ENCODE measurements around the gene ZNF107.

Gene ZNF107

DNA sequence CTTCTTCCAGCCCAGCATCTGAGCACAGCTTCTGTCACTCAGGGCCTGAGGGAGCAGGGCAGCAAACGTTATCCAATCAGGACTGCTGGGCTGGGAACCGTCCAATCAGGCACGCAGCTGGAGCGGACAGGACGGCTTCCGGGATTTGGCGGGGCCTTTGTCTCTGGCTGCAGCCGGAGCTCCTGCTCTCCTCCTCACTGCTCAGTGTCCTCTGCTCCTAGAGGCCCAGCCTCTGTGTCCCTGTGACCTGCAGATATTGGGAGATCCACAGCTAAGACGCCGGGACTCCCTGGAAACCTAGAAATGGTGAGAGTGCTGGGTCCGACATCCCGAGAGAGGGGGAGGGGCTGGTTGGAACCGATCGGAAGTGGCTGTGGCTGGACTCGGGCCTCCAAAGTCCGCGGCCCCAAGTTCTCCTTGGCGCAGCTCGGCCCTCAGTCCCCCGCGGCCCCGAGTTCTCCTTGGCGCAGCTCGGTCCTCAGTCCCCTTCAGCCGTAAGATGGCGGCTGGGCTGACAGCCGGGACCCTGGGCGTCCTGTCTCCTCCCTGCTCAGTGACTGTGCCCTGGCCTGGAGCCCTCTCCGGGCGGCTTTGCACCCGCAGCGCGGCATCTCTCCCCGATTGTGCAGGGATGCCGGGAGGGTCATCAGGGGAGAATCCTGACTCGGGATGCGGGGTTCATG lies at the start of gene ZNF107:
TSS of gene ZNF107 (plus strand) at position 154 of the 683 bp plus-strand sequence. CDS start at position 304, 150 bp downstream.
- peak; percentile 90 to 96 for DNase-seq

DNA sequence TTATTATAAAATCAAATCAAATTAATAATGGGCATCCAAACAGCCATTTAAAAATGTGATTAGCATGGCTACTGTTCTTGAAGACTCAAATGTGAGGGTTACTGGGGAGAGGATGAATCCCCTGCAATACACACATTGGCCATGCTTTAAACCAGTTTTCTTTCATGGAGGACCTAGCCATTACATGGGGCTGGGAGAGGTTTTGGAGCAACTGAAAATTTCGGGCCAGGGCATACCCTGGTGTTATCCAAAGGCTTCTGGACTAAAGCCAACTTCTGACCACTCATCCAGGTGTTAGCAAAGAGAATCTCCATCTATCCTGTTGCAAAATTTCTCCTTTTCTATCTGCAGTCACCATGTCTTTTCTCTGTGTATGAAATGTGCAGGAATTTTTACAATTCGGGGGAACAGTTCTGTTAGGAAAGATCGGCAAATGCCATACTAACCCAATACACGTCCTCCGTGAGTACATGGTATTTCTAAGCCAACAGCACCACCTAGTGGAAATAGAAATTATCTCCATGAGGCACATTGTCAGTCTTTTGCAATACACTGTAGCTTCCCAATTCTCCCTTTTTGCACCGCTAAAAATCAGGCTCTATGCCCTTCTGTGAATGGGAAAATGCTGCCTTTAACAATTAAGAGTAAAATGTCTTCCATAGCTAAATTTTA lies 47.0 kb upstream of the ZNF107 start:
- DNase-seq: peak; percentile 1 to 34

DNA sequence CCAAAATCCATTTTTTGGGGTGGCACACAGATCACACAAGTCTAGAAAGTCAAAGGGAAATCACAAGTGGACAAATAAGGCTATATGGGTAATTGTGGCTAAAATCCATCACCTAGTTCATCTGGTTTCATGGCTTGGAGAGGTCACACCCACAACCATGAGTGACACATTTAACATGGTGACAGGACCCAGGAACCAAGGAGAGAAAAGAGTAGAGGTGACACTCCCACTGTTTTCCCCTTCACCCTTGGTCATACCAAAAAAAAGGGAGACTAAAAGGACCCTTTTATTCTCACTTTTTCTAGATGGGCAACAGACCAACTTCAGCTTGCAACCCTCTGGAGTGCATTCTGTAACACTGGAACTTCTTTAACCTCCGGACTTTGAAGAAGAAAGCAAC lies 46.2 kb upstream of the ZNF107 start:
- no peak for DNase-seq

DNA sequence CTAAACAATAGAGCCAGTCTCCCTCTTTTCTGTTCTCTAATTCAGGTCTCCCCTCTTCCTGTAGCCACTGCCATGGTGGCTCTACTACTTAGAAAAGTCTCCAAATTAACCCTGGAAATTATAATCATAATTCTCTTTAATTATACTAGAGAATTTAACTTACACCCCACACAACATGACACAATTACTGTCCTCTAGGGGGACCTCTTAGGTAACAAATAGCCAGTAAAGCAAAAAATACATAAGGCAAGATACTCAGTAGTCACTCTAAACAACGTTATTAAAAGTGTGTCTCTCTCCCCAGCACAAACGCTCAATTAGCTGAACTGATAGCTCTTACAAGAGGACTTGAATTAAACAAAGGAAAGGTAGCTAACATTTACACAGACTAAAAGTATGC lies 44.3 kb upstream of the ZNF107 start:
- no peak for DNase-seq

DNA sequence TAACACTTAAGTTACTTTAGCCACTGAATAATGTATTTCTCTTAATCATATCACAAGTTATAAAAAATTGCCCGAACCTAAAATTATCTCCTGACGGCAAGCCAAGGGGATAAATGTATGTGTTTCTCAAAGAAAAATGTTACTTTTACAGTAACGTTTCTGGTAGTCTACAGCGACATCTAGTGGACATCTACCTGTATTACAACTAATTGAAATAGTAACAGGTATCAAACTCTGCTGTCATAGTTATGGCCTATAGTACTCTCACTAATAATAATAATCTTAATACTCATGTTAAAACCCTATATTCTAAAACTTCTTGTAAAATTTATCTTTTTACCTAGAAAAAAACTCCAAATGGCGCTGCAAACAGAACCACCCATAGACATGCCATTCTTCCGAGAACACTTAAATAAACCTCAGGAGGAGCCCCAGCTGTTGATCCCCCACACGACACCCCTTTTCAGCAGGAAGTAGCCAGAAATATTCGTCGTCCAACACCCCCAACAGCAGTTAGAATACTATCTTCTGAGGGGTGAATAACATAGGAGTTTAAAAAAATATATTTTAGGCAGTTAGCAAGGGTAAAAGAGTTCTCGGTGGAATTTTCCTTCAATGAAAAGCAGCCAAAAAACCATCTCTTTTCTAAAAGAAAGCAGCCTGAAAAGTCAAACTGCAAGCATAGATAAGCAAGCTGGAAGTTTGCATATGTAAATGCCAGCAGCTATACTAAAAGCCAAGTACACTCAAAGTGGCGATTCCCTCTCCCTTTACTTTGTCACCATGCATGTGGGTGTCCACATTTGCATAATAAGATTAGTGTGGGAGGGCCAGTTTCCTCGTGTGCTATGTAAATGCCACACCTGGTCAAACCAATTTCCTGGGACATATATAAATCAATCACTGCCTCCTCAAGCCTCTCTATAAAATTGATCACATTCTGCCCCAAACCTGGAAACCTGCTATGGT lies 40.5 kb upstream of the ZNF107 start:
- DNase-seq: no peak

DNA sequence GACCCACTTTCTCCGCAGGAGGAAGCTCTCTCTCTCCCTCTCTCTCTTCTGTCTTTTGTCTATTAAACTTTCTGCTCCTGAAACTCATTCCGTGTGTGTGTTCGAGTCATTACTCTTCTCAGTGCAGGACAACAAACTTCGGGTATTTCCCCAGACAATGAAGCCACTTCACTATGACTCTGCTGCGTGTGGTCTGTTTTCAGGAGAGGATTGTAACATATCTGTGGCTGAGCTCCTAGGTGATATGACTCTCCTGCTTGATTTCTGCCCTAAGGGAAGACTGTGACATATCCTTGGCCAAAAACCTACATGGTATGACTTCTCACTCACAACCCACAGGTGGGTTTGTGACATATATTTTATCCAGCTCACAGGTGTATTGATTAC lies 39.9 kb upstream of the ZNF107 start:
- DNase-seq: no peak

DNA sequence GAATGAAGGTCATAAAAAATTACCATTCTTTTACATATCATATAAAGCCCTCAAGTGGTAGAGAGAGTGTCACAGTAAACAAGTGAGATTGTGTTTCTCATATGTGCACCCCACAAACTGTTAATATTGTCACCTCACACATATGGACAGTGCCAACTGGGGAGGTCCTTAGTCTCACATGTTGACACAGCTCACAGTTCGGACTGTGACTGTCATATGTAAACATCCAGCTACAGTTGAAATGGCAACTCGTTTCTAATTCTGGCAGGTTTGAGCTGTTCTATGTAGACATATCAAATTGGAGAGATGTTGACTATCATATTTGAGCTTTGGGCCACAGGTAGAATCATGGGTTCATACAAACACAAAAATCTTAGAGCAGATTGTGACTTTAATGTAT lies 39.4 kb upstream of the ZNF107 start:
- no peak for DNase-seq

DNA sequence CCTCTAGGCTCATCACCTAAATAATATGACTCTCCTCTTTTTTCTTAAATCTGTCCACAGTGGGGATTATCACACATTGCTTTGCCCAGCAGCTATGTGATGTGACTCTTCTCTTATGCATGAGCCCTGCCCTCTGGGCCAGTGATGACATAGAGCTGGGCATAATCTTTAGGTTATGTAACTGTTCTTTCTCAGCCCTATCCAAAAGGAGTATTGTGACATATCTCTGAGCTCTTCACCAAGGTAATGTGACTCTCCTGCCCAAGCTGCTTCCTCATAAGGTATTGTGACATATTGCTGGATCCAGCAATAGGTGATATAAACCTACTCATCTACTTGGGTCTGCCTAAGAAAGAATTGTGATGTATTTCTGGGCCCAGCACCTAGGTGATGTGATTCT lies 37.7 kb upstream of the ZNF107 start:
- DNase-seq: no peak

DNA sequence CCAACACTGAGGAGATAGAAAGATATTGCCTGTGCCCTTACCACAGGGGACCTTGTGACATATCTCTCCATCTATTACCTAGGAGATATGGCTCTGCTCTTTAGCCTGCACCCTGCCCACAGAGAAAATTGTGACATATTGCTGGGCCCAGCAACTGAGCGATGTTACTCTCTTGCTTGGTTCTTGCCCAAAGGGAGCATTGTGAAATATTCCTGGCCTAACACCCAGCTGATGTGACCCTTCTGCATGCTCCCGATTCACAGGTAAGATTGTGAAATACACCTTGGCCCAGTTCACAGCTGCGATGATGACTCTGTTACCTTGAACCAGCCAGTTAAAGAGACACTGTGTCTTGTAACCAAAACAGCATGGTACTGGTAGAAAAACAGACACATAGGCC lies 37.2 kb upstream of the ZNF107 start:
- no peak for DNase-seq

DNA sequence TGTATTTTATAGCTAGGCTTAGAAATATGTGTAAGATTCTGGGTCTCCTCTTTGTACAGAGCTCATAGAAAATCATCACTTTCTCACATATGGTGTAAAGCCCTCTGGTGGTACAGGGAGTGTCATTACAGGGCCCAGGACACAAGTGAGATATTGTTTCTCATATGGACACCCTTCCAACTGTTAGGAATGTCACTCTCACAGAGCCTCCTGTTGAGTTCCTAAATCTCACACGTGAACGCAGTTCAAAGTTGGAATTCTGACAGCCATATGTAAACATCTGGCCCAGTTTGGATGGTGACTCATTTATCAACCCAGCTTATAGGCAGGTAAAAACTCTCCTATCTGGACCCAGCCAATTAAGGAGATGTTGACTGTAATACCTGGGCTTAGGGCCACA lies 35.4 kb upstream of the ZNF107 start:
- peak in 1 of 2 donors; percentile 7 for DNase-seq

DNA sequence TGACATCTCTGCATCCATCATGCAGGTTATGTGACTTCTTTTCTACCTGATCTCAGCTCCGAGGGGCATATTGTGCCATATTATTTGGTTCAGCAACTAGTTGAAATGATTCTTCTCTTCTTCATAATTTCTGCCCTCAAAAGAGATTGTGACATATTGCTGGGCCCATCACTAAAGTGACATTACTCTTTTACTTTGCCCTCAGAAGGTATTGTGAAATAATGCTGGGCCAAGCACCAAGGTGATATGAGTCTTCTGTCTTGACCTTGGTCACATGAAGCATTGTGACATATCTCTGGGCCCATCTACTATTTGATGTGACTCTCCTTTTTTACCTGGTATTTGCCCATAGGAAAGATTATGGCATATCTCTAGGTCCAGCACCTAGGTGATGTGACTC lies 33.9 kb upstream of the ZNF107 start:
- DNase-seq: no peak

DNA sequence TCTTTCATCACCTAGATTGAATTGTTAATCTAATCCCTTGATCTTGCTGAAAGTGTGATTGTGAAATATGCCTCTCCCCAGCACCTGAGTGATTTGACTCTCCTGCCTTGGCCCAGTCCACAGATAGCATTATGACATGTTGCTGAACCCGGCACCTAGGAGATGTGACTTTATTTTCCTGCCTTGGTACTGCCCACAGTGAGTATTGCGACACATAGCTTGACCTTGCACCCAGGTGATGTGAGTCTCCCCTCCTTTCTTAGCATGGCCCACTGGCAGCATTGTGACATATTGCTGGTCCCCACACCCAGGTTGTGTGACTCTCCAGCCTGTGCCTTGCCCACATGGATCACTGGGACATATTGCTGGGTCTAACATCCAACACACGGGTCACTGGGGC lies 32.5 kb upstream of the ZNF107 start:
- no peak for DNase-seq

DNA sequence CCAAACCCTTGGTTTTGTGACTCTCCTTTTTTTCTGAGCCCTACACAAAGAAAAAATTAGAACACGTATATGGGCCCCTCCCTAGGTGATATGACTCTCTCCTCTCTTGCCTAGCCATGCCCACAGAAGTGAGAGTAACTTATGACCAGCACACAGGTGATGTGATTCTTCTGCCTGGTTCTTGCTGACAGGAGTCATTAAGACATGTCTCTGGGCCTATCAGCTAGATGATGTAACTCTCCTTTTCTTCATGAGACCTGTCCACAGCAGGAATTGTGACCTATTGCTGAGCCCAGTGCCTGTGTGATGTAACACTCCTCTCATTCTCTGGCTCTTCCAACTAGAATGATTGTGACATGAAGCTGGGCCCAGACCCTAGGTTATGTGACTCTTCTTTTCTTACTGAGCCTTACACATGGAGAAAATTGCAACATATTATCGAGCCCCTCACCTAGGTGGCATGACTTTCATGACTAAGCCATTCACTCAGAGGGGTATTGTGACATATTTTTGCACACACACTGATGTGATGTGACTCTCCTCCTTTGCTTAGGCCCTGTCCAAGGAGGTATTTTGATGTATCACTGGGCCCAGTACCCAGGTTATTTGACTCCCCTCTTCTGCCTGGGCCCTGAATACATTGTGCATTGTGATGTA lies 31.4 kb upstream of the ZNF107 start:
- no peak for DNase-seq

DNA sequence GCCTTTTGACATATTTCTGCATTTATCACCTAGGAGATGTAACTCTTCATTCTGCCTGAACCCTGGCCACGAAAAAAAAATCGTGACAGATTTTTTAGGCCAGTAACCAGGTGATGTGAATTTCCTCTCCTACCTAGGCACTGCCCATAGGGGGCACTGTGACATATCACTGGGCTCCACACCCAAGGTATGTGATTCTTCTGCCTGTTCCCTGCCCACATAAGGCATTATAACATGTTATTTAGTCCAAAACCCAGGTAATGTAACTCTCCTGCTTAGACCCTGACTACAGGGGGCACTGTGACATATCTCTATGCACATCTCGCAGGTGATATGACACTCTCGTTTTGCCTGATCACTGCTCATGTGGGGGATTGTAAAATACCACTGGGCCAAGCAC lies 29.5 kb upstream of the ZNF107 start:
- DNase-seq: no peak

DNA sequence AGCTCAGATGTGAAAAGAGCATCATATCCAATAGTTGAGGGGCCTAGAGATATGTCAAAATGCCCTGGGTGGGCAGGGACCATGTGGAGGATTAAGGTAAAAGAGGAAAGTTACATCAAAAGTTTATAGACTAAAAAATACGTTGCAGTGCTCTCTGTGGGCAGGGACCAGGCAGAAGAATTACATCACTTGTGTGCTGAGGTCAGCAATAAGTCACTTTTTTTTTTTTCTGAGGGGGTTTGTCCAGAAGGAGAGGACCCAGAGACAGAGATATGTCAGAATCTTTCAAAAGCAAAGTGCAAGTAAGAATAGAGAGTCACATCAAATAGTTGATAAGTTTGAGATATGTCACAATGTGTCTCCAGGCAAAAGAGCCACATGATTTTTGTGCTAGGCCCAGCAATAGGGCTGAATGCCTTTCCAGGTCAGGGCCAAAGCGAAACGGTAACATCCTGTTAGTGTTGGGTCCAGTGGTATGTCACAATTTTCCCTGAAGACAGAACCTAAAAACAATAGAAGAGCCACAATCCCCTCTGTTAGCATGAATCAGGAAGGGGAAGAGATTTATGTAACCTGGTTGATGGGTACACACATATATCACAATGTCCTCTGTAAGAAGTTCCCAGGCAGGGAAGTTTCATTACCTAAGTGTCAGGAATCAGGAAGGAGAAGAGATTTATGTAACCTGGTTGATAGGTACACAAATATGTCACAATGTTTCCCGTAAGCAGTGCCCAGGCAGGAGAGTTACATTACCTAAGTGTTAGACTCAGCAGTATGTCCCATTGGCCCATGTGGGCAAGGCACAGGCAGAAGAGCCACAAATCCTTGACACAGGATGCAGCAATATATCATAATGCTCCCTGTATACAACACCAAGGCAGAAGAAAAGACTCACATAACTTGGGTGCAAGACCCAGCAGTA lies 28.1 kb upstream of the ZNF107 start:
- no peak for DNase-seq

DNA sequence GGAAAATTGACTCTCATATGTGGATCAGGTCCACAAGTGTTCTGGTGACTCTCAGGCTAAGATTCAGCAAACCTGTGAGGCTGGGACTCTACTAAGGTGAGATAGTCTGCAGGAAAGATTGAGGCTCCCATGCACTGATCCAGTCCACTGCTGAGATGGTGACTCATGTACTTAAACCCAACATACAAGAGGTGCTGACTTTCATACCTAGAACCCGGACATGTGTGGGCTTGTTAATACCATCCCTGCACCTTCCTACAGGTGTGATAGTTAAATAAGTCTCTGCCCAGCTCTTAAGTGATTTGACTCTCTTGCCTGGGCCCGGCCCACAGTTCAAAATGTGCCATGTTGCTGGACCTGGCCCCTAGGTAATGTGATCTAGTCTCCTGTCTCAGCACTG lies 27.1 kb upstream of the ZNF107 start:
- DNase-seq: no peak

DNA sequence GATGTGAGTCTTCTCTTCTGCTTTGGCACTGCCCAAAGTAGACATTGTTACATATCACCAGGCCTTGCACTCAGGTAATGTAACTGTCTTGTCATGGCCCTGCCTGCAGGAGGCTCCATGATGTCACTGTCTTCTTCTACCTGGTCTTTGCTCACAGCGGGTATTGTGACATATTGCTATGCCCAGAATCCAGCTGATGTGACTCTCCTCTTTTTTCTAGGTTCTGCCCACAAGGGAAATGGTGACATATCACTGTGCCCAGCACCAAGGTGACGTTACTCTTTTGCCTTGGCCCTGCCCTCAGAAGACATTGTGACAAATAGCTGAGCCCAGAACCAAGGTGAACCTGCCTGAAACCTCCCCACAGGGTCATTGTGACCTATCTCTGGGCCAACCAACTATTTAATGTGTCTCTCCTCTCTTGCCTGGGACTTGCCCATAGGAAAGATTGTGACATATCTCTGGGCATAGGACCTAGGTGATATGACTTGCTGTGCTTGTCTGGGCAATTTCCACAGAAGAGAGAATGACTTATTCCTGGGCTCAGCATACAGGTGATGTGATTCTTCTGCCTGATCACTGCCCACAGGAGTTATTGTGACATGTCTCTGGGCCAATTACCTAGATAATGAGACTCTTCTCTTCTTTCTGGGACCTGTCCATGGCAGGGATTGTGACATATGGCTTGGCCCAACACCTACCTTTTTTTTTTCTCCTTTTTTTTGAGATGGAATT lies 26.5 kb upstream of the ZNF107 start:
- no peak for DNase-seq

DNA sequence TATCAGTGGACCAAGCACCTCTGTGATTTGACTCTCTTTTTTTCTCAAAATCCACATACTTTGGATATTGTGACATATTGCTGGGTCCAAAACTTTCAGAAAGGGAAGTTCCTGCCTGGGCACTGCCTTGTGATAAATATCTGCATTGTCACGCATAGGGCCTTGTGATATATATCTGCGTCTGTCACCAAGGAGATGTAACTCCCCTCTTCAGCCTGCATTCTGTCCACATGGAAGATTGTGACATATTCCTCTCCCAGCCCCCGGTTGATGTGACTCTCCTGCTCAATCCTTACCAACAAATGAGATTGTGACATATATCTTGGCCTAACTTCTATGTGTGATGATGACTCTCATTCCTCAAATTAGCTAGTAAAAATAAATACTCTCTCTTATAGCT lies 25.4 kb upstream of the ZNF107 start:
- DNase-seq: no peak

DNA sequence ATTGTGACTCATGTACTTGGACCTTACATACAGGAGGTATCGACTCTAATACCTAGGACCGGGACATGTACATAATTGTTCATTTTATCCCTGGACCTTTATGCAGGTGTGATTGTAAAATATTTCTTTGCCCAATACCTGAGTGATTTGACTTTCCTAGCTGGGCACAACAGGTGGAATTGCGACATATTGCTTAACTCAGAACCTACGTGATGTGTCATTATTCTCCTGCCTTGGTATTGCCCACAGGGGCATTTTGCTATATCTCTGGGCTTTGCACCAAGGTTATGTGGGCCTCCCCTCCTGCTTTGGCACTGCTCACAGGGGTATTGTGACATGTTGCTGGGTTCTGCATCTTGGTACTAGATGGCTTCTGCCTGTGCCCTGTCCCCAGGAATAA lies 23.9 kb upstream of the ZNF107 start:
- DNase-seq: no peak

DNA sequence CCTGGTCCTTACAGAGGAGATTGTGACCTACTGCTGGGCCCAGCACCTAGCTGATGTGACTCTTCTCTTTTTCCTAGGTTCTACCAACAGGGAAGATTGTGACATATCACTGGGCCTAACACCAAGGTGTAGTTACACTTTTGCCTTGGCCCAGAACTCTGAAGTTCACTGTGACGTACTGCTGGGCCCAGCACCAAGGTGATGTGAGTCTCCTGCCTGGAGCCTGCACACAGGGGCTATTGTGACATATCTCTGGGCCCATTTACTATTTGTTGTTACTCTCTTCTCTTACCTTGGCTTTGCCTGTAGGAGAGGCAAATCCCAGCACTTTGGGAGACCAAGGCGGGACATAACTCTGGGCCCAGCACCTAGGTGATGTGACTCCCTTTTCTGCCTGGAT lies 23.1 kb upstream of the ZNF107 start:
- DNase-seq: no peak

DNA sequence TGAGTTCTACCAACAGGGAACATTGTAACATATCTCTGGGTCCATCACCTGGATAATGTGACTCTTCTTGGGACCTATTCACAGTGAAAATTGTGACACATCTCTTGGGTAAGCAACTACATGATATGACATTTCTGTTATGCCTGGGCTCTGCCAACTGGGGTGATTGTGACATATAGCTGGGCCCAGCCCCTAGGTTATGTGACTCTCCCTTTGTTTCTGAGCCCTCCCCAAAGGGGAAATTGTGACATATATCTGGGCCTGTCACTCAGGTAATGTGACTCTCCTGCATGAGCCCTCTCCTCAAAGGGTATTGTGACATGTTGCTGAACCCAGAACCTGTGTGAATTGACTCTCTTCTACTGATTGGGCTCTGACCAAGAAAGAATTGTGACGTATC lies 22.4 kb upstream of the ZNF107 start:
- DNase-seq: no peak
